Right kidney (tissue), 1 donor: ENCODE data around the gene SGK2.

Experiments
- DNase-seq: peaks from one replicate; pipeline ENCODE4 v3.0.0-alpha.2; 2016

The SGK2 gene

DNA sequence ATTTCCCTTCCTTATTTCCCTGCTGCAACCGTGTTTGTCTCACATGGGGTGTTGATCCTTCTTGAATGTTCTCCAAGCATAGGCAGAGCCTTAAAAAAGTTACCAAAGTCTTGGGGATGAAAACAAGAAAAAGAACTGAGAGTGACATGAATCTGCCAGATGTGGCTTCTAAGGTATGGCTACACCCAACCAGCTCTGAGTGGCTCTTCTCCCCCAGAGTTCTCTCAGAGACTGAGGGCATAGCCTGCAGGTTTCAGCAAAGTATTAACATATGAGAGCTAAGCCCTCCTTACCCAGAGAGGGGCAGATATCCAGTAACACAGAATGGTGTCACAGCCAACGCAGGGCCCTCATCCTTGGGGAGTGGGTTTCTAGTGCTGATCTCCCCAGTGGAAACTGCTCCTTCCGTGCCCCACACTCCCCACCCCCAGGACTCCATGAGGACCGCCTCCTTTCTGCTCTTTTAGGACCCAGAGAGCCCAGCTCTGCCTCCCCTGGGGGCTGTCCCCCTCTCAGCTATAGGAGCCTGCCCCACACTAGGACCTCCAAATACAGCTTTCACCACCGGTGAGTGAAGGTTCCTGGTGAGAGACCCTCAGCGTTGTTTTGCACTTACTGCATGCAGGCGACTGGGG lies 23.3 kb upstream of the SGK2 start:
- no peak for DNase-seq

DNA sequence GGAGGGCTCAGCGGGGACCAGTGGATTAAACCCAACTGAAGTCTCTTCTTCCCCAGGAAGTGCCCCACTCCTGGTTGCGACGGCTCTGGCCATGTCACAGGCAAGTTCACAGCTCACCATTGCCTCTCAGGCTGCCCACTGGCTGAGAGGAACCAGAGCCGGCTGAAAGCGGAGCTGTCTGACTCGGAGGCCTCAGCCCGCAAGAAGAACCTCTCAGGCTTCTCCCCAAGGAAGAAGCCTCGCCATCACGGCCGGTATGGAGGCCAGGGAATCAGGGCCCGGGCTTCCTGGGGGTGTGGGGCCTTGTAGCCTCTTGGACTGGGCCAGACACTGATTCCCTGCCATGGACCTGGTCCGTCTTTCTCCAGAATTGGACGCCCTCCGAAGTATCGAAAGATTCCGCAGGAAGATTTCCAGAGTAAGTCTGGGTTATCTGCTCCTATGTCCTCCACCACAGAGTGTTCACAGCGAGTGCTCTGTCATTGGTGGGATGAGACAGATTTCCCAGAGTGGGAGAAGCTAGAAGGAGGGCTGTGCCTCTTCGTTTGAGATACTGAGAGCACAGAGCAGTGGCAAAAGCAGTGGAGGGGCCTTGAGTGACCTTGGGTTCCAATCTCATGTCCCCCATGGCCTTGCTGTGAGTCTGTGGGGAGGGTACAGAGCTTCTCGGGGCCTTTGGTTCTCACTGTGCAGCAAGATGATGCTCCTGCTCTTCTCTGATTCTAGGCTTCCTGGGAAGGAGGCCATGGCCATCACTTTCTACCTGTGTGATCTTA lies 22.6 kb upstream of the SGK2 start:
- no peak for DNase-seq

DNA sequence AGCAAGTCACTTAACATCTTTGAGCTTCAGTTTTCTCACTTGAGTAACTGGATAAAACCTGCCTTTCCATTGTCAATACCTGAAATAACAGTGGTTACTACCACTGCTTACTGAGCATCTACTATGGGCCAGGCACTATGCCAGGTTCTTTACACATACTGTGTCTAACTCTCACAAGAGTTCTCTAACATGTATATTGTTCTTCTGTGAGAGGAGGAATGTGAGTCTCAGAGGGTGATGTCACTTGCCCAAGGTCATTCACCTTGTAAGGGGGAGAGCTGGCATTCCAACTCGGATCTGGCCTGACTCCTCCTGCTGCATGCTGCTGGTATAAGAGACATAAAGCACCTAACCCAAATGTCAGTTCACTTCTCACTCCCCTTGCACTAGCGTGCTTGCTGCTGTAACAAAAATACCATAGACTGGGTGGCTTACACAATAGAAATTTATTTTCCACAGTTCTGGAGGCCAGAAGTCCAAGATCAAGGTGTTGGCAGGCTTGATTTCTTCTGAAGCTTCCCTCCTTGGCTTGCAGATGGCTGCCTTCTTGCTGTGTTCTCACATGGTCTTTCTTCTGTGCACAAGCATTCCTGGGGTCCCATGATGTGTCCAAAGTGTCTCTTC lies 21.9 kb upstream of the SGK2 start:
- DNase-seq: no peak

DNA sequence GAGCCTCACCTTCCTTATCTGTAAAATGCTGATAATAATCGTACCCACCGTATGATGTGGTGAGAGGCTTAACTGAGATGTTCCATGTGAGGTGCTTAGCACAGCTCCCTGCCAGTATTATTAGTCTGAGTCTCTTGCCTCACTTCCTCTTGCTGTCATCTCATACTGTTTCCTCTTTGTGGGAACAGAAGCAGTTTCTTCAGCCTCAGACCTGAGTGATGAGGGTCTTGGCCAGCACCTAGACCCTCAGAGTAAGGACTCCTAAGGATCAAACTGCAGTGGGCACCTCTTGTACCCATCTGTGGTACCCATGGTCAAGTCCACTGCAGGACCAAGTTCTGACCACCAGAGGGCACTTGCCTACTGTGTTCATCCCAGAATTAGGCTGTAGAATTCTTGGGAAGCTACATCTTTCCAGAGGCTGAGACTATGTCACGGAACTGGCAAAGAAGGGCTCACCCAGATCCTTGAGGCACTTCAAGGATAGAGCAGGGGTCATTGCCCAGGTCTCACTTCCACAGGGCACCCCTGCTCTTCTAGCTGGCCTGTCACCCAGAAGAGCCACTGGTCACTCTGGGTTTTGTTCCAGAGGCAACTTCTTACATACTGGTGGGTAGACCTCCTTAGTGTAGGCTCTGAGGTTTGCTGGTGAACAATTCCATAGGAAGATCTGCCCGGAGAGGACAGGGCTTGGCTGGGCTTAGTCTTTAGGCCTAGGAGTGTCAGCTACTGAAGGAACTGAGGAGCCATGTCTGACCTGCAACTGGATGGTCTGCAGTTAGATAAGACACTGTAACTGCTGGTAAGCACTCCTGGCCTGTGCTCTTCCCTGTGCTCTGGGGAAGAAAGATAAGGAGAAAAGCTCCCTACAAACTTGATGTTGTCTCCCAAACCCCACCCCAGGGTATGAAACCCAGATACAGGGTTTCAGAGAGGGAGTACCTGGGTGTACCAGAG lies 20.6 kb upstream of the SGK2 start:
- peak; percentile 35 for DNase-seq

DNA sequence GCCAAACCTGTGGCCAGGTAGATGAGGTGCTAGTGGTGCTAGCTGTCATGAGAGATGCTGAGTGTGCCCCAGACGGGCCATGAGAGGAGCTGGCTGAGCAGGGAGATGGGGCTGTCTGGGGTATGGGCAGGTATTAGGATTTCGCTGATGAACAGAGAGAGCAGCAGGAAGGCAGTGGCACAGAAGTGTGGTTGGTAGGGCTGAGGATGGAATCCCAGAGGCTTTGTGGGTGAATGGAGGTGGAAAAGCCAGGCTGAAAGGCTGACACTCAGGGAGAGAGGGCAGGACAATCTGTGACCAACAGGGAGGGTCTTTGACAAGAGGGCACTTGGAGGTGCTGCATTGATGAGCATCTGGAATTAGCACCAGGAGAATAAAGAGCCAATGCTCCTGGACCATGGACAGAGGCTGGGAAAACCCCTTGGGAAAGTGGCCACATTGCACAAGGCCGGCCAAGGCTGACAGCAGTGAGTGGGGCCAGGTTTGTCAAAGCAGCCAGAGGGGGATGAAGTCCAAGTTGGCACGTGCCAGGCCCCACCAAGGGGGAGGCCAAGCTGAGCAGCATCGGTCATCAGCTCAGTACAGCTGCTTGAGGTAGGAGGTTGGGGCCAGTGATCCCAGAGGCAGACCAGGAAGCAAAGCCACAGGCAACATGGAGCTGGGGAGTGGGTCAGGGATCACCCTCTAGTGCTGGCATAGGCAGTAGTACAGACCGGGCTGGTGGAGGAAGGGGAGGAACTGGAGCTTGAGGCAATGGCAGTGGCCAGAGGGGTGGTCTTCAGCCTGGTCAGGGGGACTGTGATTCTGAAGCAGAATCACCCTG lies 19.7 kb upstream of the SGK2 start:
- no peak for DNase-seq

DNA sequence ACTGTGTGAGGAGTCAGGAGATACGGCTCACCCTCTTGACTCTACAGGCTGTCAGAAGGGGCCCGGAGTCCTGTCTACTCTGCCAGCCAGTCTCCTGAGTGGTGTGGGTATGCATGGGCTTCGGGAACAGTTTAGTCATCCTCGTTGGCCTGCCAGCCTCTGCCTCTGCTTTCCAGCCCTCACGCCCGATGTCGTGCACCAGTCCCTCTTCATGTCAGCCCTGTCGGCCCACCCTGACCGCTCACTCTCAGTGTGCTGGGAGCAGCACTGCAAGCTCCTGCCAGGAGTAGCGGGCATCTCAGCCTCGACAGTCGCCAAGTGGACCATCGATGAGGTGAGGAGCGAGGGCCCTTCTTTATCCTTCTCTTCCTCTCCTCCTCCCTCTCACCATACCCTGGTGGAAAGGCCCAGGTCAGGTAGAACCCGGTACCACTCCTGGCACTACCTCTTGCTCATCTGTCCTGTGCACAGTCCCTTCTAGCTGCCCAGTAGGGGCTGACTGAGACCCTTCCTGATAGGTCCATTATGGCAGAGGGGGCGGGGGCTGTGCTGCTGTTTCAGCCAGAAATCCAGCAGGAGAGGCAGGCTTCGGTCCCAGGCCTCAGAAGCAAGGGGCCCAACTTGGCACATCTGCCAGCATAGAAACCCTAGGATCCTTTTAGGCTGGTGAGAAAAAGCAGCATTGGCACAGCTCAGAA lies 18.7 kb upstream of the SGK2 start:
- no peak for DNase-seq

DNA sequence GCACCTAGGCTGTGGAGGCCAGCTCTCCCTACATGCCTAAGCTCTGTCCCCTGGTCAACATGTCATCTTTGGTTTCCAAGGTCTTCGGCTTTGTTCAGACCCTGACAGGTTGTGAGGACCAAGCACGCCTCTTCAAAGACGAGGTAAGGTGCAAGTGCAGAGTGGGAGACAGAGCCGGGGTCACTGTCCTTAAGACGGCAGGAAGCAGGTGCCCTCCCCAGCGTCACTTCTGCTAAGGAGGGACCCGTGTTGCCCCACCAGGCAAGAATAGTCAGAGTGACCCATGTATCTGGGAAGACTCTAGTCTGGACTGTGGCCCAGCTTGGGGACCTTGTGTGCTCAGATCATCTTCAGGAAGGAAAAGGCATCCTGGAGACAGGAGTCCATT lies 18.2 kb upstream of the SGK2 start:
- no peak for DNase-seq

DNA sequence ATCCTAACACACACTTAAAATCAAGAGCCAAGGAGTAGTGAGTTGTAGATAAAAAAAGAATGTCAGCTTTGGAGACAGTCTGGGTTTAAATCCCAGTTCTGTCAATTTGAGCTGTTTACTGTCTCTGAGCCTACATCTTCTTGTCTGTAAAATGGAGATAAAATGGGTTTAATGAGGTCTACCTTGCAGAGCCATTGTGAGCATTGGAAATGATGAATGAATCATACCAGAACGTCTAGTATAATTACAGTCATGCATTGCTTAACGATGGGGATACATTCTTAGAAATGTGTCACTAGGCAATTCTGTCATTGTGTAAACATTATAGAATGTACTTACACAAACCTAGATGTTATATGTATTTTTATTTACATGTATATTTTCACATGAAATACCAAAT lies 17.6 kb upstream of the SGK2 start:
- no peak for DNase-seq

DNA sequence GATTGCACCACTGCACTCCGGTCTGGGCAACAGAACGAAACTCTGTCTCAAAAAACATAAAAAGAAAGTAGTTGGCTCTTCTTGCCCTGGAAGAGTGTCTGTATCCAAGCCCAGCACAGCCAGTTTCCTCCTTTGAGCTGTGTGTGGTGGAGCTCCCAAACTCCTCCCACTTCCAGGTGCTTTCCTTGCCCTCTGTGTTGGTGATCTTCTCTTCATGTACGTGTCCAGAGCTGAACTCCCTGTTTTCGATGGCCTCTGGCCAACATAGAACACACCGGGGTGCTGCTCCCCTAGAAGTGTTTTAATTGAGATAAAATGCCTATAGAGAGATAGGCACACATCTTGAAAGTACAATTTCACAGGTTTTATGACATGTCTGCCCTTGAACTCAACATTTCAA lies 16.7 kb upstream of the SGK2 start:
- DNase-seq: no peak

DNA sequence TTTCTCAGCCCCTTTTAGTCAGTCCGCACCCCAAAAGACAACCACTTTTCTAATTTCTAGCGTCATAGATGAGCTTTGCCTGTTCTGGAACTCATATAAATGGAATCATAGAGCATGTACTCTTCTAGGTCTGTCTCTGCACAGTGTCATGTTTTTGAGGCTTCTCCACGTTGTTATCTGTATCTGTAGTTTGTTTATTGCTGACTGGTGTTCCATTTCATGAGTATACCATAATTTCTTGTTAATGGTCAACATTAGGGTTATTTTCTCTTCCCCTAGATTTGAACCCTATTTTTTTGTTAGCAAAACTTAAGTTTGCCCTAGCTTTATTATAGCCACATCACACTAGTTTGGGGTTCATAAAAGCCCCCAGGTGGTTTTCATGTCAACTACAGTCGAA lies 16.2 kb upstream of the SGK2 start:
- DNase-seq: no peak

DNA sequence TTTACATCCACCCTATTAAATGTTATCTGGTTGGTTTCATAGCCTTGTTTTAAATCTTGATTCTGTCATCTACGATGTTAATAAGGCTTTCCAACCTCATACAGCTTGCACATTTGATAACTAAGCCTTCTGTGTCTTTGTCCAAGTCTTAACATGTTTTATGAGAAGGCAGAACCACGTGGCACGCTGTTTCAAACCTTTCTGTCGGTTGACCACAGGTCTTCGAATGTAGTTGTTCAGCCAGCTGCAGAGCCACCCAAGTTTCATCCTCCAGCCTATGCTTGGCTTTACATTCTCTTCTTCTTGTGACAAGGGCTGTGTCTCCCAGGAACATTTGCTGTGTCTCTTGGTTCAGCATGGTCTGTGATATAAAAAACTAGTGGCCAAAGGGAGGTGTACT lies 15.7 kb upstream of the SGK2 start:
- DNase-seq: no peak

DNA sequence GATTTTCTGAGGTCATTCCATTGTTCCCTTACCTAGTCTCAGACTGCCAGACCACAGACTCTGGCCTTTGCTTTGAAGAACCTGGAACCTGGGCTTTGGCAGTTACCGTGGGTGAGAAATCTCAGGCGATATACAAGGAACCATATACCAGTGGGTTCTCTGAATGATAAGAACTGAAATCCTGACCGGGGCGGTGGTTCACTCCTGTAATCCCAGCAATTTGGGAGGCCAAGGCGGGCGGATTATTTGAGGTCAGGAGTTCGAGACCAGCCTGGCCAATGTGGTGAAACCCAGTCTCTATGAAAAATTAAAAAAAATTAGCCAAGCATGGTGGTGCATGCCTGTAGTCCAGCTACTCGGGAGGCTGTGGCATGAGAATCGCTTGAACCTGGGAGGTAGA lies 14.3 kb upstream of the SGK2 start:
- DNase-seq: no peak

DNA sequence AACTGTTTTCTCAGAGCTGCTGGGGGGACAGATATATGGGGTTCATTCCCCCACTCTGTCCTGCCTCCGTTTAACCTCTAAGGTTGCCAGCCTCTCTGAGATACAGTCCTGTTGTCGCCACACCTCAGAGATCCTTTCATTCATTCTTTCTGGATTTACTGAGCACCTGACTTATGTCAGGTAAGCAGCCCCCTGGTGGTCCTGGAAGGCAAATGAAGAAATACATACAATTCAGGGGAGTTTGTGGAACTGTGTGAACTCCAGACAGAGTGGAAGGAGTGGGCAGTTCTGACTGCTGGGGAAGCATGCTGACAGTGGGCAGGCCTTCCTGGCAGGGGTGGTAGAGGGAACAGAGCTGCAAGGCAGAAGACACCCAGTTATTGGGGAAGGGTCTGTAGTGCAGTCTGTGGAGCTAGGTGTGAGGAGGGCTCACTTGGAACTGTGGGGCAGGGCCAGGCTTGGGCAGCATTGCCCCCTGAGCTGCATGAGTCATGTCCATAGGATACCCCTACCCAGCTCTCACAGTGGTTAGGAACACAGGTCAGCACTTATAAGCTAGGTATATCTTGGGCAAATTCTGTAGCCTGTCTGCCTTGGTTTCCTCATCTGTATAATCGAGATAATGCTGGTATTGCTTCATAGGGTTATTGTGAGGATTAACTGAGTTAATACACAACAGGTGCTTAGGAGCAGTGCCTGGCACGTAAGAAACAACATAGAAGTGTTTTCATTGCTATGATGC lies 12.8 kb upstream of the SGK2 start:
- DNase-seq: no peak

DNA sequence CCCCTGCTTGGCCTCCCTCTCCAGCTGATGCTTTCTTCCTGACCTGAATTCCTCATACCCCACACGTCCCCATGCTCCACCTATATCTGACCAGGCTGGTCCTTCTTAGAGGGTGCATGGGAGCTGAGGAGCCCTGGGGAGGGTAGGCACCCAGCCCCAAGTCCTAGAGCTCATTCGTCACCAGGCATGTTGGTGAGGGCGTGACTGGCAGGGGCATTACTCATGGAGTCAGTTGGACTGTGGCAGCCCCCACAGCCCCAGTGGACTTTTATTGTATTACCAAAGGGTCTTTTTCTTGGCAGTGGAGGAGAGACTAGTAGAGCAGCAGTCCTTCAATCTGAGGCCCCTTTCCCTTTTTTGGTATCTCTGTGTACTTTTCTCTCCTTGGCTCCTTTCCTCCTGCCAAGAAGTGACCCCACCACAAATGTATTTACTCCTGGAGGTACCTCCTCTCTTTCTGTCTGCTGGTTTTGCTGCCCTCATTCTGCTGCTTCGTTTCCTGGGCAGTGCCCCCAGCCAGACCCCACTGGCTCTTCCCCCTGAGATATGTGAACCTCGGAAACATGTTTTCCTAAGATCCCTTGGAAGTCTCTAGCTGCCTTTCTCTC lies 10.4 kb upstream of the SGK2 start:
- DNase-seq: no peak

DNA sequence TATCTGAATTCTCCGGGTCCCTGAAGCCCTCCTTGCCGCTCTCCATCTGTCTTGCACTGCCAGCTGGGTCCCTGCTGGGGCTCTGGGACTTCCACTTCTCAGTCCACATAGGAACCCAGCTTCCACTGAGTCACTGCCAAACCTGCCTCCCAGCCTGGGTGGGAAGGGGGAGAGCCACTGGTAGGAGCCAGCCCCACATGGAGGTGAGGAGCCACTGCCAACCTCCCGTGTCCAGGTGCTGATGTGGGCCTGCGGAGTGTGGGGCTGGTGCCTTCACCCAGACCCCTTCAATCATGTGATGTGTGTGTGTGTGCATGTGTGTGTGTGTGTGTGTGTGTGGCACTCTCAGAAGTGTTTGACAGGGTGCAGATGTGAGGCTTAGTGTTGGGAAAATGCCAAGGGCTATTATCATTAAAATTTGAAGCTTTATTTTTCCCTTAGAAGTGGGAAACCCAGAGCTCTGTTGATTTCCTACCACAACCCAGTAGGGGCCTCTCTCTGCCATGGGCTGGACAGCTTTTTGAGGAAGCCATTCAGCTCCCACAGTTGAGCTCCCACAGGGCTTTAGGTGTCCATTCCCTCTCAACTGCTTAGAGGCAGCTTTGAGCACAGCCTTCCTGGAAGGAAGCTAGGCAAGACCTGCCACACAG lies 9.3 kb upstream of the SGK2 start:
- DNase-seq: no peak

DNA sequence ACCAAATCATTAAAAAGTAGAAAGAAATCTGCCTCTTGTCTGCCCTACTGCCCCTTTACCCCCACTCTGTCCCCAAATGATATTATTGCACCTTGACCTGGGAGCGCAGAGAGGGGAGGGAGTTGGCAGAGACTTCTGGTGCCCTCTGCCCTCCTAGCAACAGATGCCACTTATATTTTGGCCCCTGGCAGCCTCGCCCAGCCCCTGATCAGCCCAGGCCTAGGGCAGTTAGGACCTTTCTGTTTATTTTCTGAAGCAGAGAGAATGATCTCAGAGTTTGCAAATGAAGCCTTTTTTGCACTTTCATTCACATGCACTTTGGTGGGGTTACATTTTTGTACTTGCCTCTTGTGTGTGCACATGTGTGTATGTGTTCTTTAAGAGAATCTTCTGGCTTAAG lies 8.4 kb upstream of the SGK2 start:
- DNase-seq: no peak

DNA sequence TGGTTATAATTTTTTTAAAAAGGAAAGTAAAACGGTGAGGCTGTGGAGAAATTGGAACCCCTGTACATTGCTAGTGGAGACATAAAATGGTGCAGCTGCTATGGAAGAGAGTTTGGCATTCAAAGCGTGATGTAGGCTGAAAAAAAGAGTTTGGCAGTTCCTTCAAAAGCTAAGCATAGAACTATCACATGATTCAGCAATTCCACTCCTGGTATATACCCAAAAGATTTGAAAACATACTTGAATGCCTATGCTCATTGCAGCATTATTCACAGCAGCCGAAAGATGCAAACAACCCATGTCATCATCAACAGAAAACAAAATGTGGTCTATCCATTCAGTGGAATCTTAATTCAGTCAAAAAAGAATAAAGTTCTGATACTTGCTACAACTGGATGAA lies 4.5 kb upstream of the SGK2 start:
- no peak for DNase-seq

DNA sequence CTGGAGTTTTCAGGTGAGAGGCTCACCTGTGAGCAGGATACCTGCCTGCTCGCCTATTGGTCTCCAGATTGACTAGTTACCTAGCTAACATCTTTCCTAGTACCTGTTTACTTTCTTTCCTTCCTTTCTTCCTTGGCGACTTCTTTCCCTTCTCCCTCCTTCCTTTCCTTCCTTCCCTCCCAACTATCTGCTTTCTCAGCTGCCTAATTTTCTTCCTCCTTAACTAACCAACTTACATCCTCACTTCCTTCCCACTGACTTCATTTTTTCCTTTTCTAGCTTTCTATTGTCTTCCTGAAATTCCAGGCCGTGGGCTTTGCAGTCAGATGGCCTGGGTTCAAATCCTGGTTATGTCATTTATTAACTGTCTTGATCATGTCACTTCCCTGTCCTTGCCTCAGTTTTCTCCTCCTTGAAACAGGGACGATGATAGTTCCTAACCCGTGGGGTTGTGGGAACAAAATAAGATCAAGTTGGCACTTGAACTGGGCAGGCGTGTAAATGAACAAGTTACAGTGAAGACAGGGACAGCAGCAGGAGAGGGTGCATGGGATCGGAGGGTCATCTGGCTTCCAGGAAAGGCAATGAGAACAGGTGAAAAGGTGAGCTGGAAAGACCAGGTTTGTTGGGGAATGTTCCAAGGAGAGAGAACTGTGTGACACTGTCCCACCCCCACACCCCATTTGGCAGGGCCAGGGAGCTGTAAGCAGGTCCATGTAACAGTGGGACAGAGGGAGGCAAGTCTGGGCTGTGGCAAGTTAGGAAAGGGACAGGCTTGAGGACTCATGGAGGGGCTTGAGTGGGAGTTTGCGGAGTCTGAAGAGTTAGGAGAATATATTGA lies 540 bp downstream of the SGK2 start:
- DNase-seq: no peak

DNA sequence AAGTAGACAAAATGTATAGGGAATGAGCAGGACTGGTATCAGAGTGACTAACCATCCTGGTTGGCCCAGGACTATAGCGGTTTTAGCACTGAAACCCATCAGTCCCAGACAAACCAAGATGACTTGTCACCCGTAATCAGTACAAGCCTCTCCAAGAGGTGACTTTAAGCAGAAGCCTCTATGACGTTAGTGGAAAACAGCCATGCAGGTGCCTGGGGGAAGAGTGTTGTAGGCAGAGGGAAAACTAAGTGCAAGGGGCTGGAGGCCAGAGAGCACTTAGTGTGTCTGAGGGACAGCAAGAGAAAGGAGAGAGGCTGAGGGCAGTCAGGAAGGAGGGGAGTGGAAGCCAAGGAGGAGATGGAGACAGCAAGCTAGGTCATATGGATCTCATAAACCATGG lies 2.1 kb downstream of the SGK2 start:
- no peak for DNase-seq
